ENCODE measurements around the gene EPB42. TPM values are rescaled to one million over a fixed set of nuclear protein-coding genes. Genes with fewer than 3 reads are reported as not detected.

Gene EPB42
- total RNA-seq, 1 experiment from 2014 or later: not detected

GRCh38 chr15:43251871-43252250 is 31.0 kb upstream of the EPB42 start:
- no peak overlapping the region for H4K91ac ChIP-seq (ENCODE audit: insufficient read length, low read depth, low read length)
- H2BK20ac ChIP-seq (ENCODE audit: low read depth, low read length, poor library complexity, severe bottlenecking): no peak overlapping the region
- Mint-ChIP-seq H3K9me3 (no peaks in the 10 kb centered on the region), H3K4me1 (no peaks in the 10 kb centered on the region), H3K4me3 (no peak overlapping the region), H3K27ac (peak overlapping the region in 1 of 3 experiments; percentile 30; a peak in 1 of 7 replicates), H3K36me3 (ENCODE audit: insufficient read depth in 1 of 3, low read depth in 3 of 3) (no peaks in the 10 kb centered on the region), H3K27me3 (ENCODE audit: low read depth) (peaks cover 3% of the 10 kb centered on the region)
- no peaks in the 10 kb centered on the region for H3K23me2 ChIP-seq (ENCODE audit: insufficient read length, low read depth, low read length, poor library complexity, severe bottlenecking)
- H4K20me1 ChIP-seq (ENCODE audit: control insufficient read depth, insufficient read depth, insufficient read length): no peaks in the 10 kb centered on the region
- no peaks in the 10 kb centered on the region for H3K9me3 ChIP-seq (ENCODE audit: control insufficient read depth, low read depth, low read length)
- no peaks in the 10 kb centered on the region for H3K79me1 ChIP-seq (ENCODE audit: insufficient read depth, low read depth, low read length, poor library complexity, severe bottlenecking)
- H3K14ac ChIP-seq (ENCODE audit: insufficient read depth, low read length): no peak overlapping the region
- no peak overlapping the region for H3K9ac ChIP-seq (ENCODE audit: extremely low read depth, insufficient read length, low read length)
- no peak overlapping the region for H2AK5ac ChIP-seq (ENCODE audit: insufficient read length, low read length)
- no peaks in the 10 kb centered on the region for H3K4me1 ChIP-seq (ENCODE audit: insufficient read depth, low read length)
- no peaks in the 10 kb centered on the region for H3K79me2 ChIP-seq (ENCODE audit: insufficient read depth, low read length)
- H4K5ac ChIP-seq (ENCODE audit: insufficient read length, low read depth, low read length): no peak overlapping the region
- H3K27ac ChIP-seq (ENCODE audit: insufficient read length, low read depth, low read length): no peak overlapping the region
- no peak overlapping the region for H3K23ac ChIP-seq (ENCODE audit: insufficient read length, low read depth, low read length)
- DNase-seq: no peak
- no peak overlapping the region for H3K4ac ChIP-seq (ENCODE audit: low read depth, low read length)
- TF ChIP-seq, protein P1, sequence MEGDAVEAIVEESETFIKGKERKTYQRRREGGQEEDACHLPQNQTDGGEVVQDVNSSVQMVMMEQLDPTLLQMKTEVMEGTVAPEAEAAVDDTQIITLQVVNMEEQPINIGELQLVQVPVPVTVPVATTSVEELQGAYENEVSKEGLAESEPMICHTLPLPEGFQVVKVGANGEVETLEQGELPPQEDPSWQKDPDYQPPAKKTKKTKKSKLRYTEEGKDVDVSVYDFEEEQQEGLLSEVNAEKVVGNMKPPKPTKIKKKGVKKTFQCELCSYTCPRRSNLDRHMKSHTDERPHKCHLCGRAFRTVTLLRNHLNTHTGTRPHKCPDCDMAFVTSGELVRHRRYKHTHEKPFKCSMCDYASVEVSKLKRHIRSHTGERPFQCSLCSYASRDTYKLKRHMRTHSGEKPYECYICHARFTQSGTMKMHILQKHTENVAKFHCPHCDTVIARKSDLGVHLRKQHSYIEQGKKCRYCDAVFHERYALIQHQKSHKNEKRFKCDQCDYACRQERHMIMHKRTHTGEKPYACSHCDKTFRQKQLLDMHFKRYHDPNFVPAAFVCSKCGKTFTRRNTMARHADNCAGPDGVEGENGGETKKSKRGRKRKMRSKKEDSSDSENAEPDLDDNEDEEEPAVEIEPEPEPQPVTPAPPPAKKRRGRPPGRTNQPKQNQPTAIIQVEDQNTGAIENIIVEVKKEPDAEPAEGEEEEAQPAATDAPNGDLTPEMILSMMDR (conservative IDR thresholded peaks at IDR 0.05): no peak
- H2AFZ ChIP-seq (ENCODE audit: low read length): no peak overlapping the region
- no peak overlapping the region for H3K18ac ChIP-seq (ENCODE audit: insufficient read length, low read depth, low read length)
- H3T11ph ChIP-seq (ENCODE audit: low read length): no peak overlapping the region
- no peak overlapping the region for H2BK15ac ChIP-seq (ENCODE audit: low read depth, low read length)
- H4K8ac ChIP-seq (replicated peaks; ENCODE audit: insufficient read length, low read depth, low read length): no peak overlapping the region
- H2BK120ac ChIP-seq (ENCODE audit: low read depth, low read length, poor library complexity, severe bottlenecking): no peak overlapping the region
- no CpG with 5 or more reads among the region's 4 CpGs for WGBS (ENCODE audit: extremely low coverage, insufficient read length, low lambda C conversion rate)
- no peaks in the 10 kb centered on the region for H3K27me3 ChIP-seq (ENCODE audit: insufficient read depth, low read length)
- no peak overlapping the region for H3K56ac ChIP-seq (ENCODE audit: insufficient read length, low read depth, low read length)
- no peak overlapping the region for H2BK12ac ChIP-seq (ENCODE audit: insufficient read length, low read depth, low read length)
- H2BK5ac ChIP-seq (ENCODE audit: insufficient read length, low read length): no peak overlapping the region
- H3K4me2 ChIP-seq (ENCODE audit: insufficient read depth, insufficient read length, low read length): no peak overlapping the region
